WERI-Rb-1 (cell line): ENCODE measurements around the gene PLK5.
A peak's percentile ranks its signal among the peaks of the same experiment; 100 is the strongest.

Experiments used
- DNase-seq: peaks from one replicate; pipeline ENCODE4 v3.0.0-alpha.2; 2020
- H3K27ac ChIP-seq: fragments of 250-450 bp; sonication (Bioruptor Pico); 2 replicates; pipeline ENCODE4 v1.5.1; 2020; ENCODE audit warnings: mild to moderate bottlenecking, moderate library complexity
- H3K27me3 ChIP-seq: fragments of 250-450 bp; sonication (Bioruptor Pico); 2 replicates; pipeline ENCODE4 v1.5.1; 2021; ENCODE audit warnings: mild to moderate bottlenecking, low read depth, moderate library complexity; ENCODE audit not compliant: insufficient read depth, severe bottlenecking
- H3K36me3 ChIP-seq: fragments of 250-450 bp; sonication (Bioruptor Pico); 2 replicates; pipeline ENCODE4 v1.5.1; 2020; ENCODE audit warnings: mild to moderate bottlenecking, moderate library complexity
- H3K4me3 ChIP-seq: 2 replicates; pipeline ENCODE4 v1.5.1; 2011; ENCODE audit warnings: low read depth, mild to moderate bottlenecking, control low read depth, low read length
- H3K9me3 ChIP-seq: fragments of 250-450 bp; sonication (Bioruptor Pico); 2 replicates; pipeline ENCODE4 v1.5.1; 2021; ENCODE audit warnings: mild to moderate bottlenecking, moderate library complexity; ENCODE audit not compliant: severe bottlenecking
- CTCF ChIP-seq: IDR thresholded peaks from 2 replicates; pipeline ENCODE4 v1.5.1; 2011; ENCODE audit warnings: low read depth, mild to moderate bottlenecking, control low read depth, inconsistent platforms, low read length

PLK5 gene

GRCh38 chr19:1522061-1522460, 1.8 kb upstream of the PLK5 start:
- H3K27ac ChIP-seq = no peak overlapping the region
- peaks cover 9% of the 10 kb centered on the region for H3K27me3 ChIP-seq
- H3K9me3 ChIP-seq = no peaks in the 10 kb centered on the region
- DNase-seq = no peak
- H3K36me3 ChIP-seq = no peaks in the 10 kb centered on the region
- no peak overlapping the region for H3K4me3 ChIP-seq
- no peak for TF ChIP-seq CTCF

GRCh38 chr19:1522838-1523237, 1.0 kb upstream of the PLK5 start:
- H3K27ac ChIP-seq = no peak overlapping the region
- H3K27me3 ChIP-seq = peaks cover 9% of the 10 kb centered on the region
- TF ChIP-seq CTCF = no peak
- H3K36me3 ChIP-seq = no peaks in the 10 kb centered on the region
- H3K4me3 ChIP-seq = no peak overlapping the region
- H3K9me3 ChIP-seq = no peaks in the 10 kb centered on the region
- DNase-seq = no peak

DNA sequence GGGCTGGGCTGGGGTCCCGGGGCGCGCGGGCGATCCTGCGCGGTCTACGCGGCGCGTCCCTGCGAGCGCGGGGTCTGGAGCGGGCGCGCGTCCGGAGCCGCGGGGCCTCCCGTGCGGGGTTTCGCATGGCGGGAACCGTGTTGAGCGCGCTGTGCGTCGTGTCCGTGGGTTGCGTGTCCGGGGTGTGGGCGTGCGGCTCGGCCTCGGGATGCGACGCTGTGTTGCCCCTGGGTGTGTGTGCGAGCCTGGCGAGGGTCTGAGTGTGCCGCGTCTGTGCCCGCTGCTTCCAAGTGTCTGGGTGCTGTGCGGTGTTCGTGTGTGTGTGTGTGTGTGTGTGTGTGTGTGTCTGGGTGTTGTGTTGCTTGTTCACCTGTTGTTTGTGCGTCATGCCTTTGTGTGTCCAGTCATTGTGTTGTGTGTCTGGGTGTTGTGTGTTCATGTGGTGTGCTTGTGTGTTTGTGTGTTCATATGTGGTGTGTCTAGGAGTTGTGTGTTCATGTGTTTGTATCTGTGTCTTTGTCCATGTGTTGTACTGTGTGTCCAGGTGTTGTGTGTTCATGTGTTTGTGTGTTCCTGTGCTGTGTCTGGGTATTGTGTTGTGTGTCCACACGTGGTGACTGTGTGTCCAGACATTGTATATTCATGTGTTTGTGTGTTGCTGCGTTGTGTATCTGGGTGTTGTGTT, 552 bp downstream of the PLK5 start:
- peak overlapping the region; percentile 29 for H3K4me3 ChIP-seq
- no peaks in the 10 kb centered on the region for H3K9me3 ChIP-seq
- no peak for TF ChIP-seq CTCF
- peaks cover 9% of the 10 kb centered on the region for H3K27me3 ChIP-seq
- H3K36me3 ChIP-seq = no peaks in the 10 kb centered on the region
- DNase-seq = no peak
- no peak overlapping the region for H3K27ac ChIP-seq

DNA sequence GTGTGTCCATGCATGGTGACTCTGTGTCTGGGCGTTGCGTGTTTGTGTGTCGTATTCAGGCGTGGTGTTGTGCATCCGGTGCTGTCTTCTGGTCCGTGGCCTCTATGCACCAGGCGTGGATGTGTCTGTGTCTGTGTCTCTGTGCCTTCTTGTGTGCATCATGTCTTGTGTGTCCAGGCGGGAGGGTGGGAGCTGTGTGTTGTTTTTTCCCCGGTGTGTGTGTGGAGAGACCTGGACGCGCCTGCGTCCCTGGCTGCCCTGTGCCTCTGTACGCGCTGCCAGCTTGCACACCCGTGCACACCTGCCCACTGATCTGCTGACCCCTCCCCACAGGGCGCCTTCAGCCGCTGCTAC, 1.1 kb downstream of the PLK5 start:
- Histone ChIP-seq H3K36me3 (no peaks in the 10 kb centered on the region), H3K27me3 (peaks cover 9% of the 10 kb centered on the region), H3K9me3 (no peaks in the 10 kb centered on the region), H3K27ac (no peak overlapping the region), H3K4me3 (no peak overlapping the region)
- TF ChIP-seq CTCF = no peak
- DNase-seq = no peak

DNA sequence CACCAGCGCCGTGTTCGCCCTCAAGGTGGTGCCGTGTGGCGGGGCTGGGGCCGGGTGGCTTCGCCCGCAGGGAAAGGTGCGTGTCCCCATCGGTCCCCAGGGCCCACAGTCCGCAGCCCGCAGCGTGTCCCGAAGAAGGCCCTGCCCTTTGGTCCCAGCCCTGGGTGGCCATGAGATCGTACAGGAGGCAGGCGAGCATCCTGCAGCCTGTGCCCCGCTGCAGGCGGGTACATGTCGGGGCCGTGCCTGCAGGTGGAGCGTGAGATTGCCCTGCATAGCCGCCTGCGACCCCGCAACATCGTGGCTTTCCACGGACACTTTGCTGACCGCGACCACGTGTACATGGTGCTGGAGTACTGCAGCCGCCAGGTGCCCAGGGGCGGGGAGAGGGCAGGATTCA, 1.5 kb downstream of the PLK5 start:
- no peak overlapping the region for H3K27ac ChIP-seq
- DNase-seq = no peak
- peaks cover 9% of the 10 kb centered on the region for H3K27me3 ChIP-seq
- H3K36me3 ChIP-seq = no peaks in the 10 kb centered on the region
- no peaks in the 10 kb centered on the region for H3K9me3 ChIP-seq
- peak; percentile 41 for TF ChIP-seq CTCF
- H3K4me3 ChIP-seq = no peak overlapping the region
